B cell (primary cell): ENCODE measurements around the gene AURKA. TPM values are rescaled to one million over a fixed set of nuclear protein-coding genes. Genes with fewer than 3 reads are reported as not detected.

Experiments used
- ATAC-seq: fragments of 200-7000 bp; cut with Tn5 transposase; one replicate; pipeline ENCODE4 v1.10.0; 2021; ENCODE audit warnings: low read depth, mild to moderate bottlenecking, moderate number of reproducible peaks, moderate library complexity
- CTCF ChIA-PET: fragments of 350-600 bp; sonication (Branson Sonifier 250); formaldehyde crosslinking; loops from one replicate; lab custom pipeline; 2021; ENCODE audit warnings: antibody characterized with exemption, inconsistent platforms; lab: Charles Lee
- POLR2A ChIA-PET: fragments of 350-600 bp; sonication (Branson Sonifier 250); formaldehyde crosslinking; loops from one replicate; lab custom pipeline; 2021; ENCODE audit warnings: antibody characterized with exemption; lab: Charles Lee
- DNase-seq: peaks from one replicate; pipeline ENCODE4 v3.0.0; 2013
- H2AFZ ChIP-seq: 2 replicates; pipeline ENCODE4 v1.6.1; 2012; ENCODE audit warnings: mild to moderate bottlenecking, low read depth, low read length; ENCODE audit not compliant: insufficient read depth, poor library complexity, severe bottlenecking
- H3K27ac ChIP-seq, 2 donors: 1 replicate in 1 of 2; 2 replicates in 1 of 2; pipeline ENCODE4 v1.5.1; 2012 to 2013; ENCODE audit warnings: low read length in 2 of 2, mild to moderate bottlenecking in 2 of 2, moderate library complexity in 1 of 2
- H3K27me3 ChIP-seq, 4 experiments: fragments of 200-600 bp in 1 of 4; sonication (generic) in 1 of 4; replicated peaks in 1 of 4; 1 replicate in 2 of 4; 2 replicates in 2 of 4; pipeline versions ENCODE4 v1.6.1 to v1.7.0; 2013 to 2016; ENCODE audit warnings: low read length in 3 of 4, mild to moderate bottlenecking in 2 of 4, mixed read lengths in 1 of 4, moderate library complexity in 1 of 4; ENCODE audit not compliant: insufficient read depth in 4 of 4, control insufficient read depth in 3 of 4; ENCODE audit errors: control extremely low read depth in 1 of 4
- H3K36me3 ChIP-seq, 2 experiments: replicated peaks in 1 of 2; 1 replicate in 1 of 2; 2 replicates in 1 of 2; pipeline versions ENCODE4 v1.6.1 to v1.7.1; 2013; ENCODE audit warnings: low read length in 1 of 2; ENCODE audit not compliant: insufficient read depth in 2 of 2, control insufficient read depth in 1 of 2; ENCODE audit errors: control extremely low read depth in 1 of 2, extremely low read depth in 1 of 2
- H3K4me1 ChIP-seq, 2 donors: fragments of 200-600 bp in 1 of 2; sonication (generic) in 1 of 2; 1 replicate in 1 of 2; 2 replicates in 1 of 2; pipeline versions ENCODE4 v1.5.1 to v1.6.1; 2013 to 2017; ENCODE audit warnings: low read length in 2 of 2; ENCODE audit not compliant: control insufficient read depth in 2 of 2, insufficient read depth in 2 of 2
- H3K4me2 ChIP-seq: replicated peaks from 2 replicates; pipeline ENCODE3; 2012; ENCODE audit warnings: mild to moderate bottlenecking, low read depth, low read length; ENCODE audit not compliant: poor library complexity, severe bottlenecking
- H3K4me3 ChIP-seq, 5 experiments: fragments of 200-600 bp in 1 of 5; sonication (generic) in 1 of 5; 1 replicate in 3 of 5; 2 replicates in 2 of 5; pipeline versions ENCODE4 v1.5.1 to v1.7.0; 2011 to 2016; ENCODE audit warnings: low read length in 4 of 5, mild to moderate bottlenecking in 4 of 5, low read depth in 2 of 5, control low read depth in 1 of 5, moderate library complexity in 1 of 5; ENCODE audit not compliant: insufficient read depth in 1 of 5; ENCODE audit errors: control extremely low read depth in 1 of 5, extremely low read depth in 1 of 5
- H3K79me2 ChIP-seq: fragments of 200-600 bp; sonication (generic); one replicate; pipeline ENCODE4 v1.6.0; 2016; ENCODE audit warnings: low read length; ENCODE audit not compliant: control insufficient read depth, insufficient read depth
- H3K9ac ChIP-seq: fragments of 200-600 bp; sonication (generic); 2 replicates; pipeline ENCODE4 v1.6.1; 2017; ENCODE audit warnings: mild to moderate bottlenecking, low read length, moderate library complexity
- H3K9me3 ChIP-seq, 3 donors: one replicate each; pipeline versions ENCODE4 v1.6.1 to v1.7.1; 2013; ENCODE audit warnings: low read length in 2 of 3; ENCODE audit not compliant: control insufficient read depth in 2 of 3, insufficient read depth in 1 of 3; ENCODE audit errors: control extremely low read depth in 1 of 3
- H4K20me1 ChIP-seq: 2 replicates; pipeline ENCODE4 v1.6.0; 2012; ENCODE audit warnings: mild to moderate bottlenecking, low read length; ENCODE audit not compliant: insufficient read depth, control insufficient read depth, poor library complexity, severe bottlenecking
- H3K27ac Mint-ChIP-seq: one replicate; pipeline ENCODE4 v1.8.0; 2021; ENCODE audit warnings: mixed read lengths
- H3K27me3 Mint-ChIP-seq: one replicate; pipeline ENCODE4 v1.8.0; 2021; ENCODE audit warnings: mixed read lengths
- H3K4me1 Mint-ChIP-seq: one replicate; pipeline ENCODE4 v1.8.0; 2021; ENCODE audit warnings: mixed read lengths
- H3K4me3 Mint-ChIP-seq: one replicate; pipeline ENCODE4 v1.8.0; 2021; ENCODE audit warnings: mixed read lengths
- H3K9me3 Mint-ChIP-seq: one replicate; pipeline ENCODE4 v1.8.0; 2022; ENCODE audit warnings: mixed read lengths; ENCODE audit not compliant: insufficient read depth
- EZH2 ChIP-seq: IDR thresholded peaks from 2 replicates; pipeline ENCODE4 v1.6.1; 2012; ENCODE audit warnings: borderline replicate concordance, low read depth, mild to moderate bottlenecking, moderate library complexity, low read length; ENCODE audit not compliant: insufficient read depth, poor library complexity, severe bottlenecking
- WGBS: methylation state at CpG from one replicate; pipeline ENCODE4 v1.1.5; 2013; ENCODE audit warnings: missing lambda C conversion rate; ENCODE audit not compliant: insufficient coverage; 5-methylcytosine and 5-hydroxymethylcytosine counted together
- intact Hi-C: fragments of 100-400 bp; cut with micrococcal nuclease; formaldehyde crosslinking; loops from one replicate; pipeline ENCODE4 v1.10.0; 2022
- polyA plus RNA-seq: library from polyadenylated mRNA; depleted of rRNA; stranded (reverse); fragments of >200 nt; gene quantifications from 2 replicates; pipeline ENCODE4 v1.2.3, GENCODE V29; 2012
- total RNA-seq, 2 donors: library from RNA; stranded (reverse); fragments of 120-200 nt in 1 of 2; gene quantifications; 1 replicate in 1 of 2; 2 replicates in 1 of 2; pipeline versions ENCODE4 v1.2.3 to v1.2.4, GENCODE V29; 2013 to 2022
- TF ChIP-seq, protein P1 (sequence below): fragments of 200-600 bp; IDR thresholded peaks from one replicate; pipeline ENCODE4 v1.8.0; 2022; ENCODE audit warnings: antibody characterized with exemption, mild to moderate bottlenecking

Gene AURKA
- total and polyA plus RNA-seq, 2 donors (not counting 1 experiment from before 2014, with no cell fraction given) = 0.86 to 3.9 TPM

DNA sequence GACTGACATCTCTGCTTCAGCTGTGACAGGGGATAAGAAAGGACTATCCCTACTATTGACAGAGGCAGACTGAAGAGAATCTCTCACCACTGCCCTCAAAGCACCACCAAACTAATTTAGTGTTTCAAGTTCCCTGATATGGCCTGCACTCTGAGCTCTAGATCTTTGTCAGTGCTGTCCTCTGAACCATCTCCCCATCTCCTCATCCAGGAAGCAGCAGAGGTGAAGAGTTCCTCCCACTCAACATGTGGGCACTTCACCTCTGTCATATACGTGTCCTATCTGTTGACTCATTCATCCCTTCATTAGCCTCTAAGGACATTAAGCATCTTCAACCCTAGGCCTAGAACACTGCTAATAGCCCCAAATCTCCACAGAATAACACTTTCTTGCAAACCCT lies 19.2 kb downstream of the AURKA start:
- peaks cover 2 to 6% of the 10 kb centered on the region in 2 experiments for H3K36me3 ChIP-seq
- no peak overlapping the region for H3K9ac ChIP-seq
- H3K4me3 Mint-ChIP-seq = no peak overlapping the region
- H3K9me3 ChIP-seq = no peaks in the 10 kb centered on the region
- WGBS = 80% methylated on average over 1 of the region's 1 CpG
- H3K27me3 Mint-ChIP-seq = no peaks in the 10 kb centered on the region
- ChIA-PET POLR2A (no interaction called here), CTCF (no interaction called here)
- TF ChIP-seq, protein P1, sequence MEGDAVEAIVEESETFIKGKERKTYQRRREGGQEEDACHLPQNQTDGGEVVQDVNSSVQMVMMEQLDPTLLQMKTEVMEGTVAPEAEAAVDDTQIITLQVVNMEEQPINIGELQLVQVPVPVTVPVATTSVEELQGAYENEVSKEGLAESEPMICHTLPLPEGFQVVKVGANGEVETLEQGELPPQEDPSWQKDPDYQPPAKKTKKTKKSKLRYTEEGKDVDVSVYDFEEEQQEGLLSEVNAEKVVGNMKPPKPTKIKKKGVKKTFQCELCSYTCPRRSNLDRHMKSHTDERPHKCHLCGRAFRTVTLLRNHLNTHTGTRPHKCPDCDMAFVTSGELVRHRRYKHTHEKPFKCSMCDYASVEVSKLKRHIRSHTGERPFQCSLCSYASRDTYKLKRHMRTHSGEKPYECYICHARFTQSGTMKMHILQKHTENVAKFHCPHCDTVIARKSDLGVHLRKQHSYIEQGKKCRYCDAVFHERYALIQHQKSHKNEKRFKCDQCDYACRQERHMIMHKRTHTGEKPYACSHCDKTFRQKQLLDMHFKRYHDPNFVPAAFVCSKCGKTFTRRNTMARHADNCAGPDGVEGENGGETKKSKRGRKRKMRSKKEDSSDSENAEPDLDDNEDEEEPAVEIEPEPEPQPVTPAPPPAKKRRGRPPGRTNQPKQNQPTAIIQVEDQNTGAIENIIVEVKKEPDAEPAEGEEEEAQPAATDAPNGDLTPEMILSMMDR = no peak
- TF ChIP-seq EZH2 = no peak
- ATAC-seq = no peak
- no peak overlapping the region for H2AFZ ChIP-seq
- H3K27ac ChIP-seq = no peak overlapping the region
- H4K20me1 ChIP-seq = no peaks in the 10 kb centered on the region
- H3K27me3 ChIP-seq = no peaks in the 10 kb centered on the region
- H3K9me3 Mint-ChIP-seq = no peaks in the 10 kb centered on the region
- intact Hi-C loops = no loop called here
- H3K4me1 ChIP-seq = no peaks in the 10 kb centered on the region
- no peak for DNase-seq
- H3K4me1 Mint-ChIP-seq = peaks cover 2% of the 10 kb centered on the region
- H3K4me3 ChIP-seq = no peak overlapping the region
- H3K4me2 ChIP-seq = no peak overlapping the region
- no peak overlapping the region for H3K27ac Mint-ChIP-seq
- no peaks in the 10 kb centered on the region for H3K79me2 ChIP-seq

DNA sequence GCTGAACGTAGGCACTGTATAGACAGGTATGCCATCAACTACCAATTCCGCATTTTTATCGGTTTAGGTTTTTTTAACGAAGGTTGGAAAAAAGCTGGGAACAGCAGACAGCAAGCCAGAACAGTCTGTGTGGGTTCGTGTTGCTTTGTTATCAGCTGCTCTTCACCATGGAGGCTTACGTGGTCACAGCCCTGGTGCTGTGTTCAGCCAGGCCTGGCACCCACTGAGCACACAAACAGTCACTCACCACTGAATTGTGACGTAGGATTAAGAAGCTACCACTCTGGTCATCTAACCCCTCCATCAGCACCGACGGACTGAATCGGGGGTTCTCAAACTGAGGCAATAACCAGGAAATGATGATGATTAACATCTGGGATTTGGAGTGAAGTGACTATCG lies 20.0 kb downstream of the AURKA start:
- intact Hi-C loops = no loop called here
- H3K4me1 ChIP-seq = no peaks in the 10 kb centered on the region
- WGBS = 96% methylated on average over 6 of the region's 11 CpGs
- no peak overlapping the region for H3K27ac ChIP-seq
- Mint-ChIP-seq H3K4me1 (peaks cover 2% of the 10 kb centered on the region), H3K9me3 (no peaks in the 10 kb centered on the region), H3K27me3 (no peaks in the 10 kb centered on the region), H3K4me3 (no peak overlapping the region), H3K27ac (no peak overlapping the region)
- ATAC-seq (no peak), DNase-seq (no peak)
- no peaks in the 10 kb centered on the region for H3K9me3 ChIP-seq
- TF ChIP-seq, protein P1 = no peak
- TF ChIP-seq EZH2 = no peak
- no peaks in the 10 kb centered on the region for H4K20me1 ChIP-seq
- H3K9ac ChIP-seq = no peak overlapping the region
- no peak overlapping the region for H3K4me2 ChIP-seq
- no peak overlapping the region for H2AFZ ChIP-seq
- ChIA-PET POLR2A (no interaction called here), CTCF (interaction anchor here (1.1 kb wide), 1 partner anchor 133 kb away, joined by 3 read pairs; no protein-coding TSS in a partner anchor)
- peaks cover 2 to 6% of the 10 kb centered on the region in 2 experiments for H3K36me3 ChIP-seq
- H3K79me2 ChIP-seq = no peaks in the 10 kb centered on the region
- H3K4me3 ChIP-seq = no peak overlapping the region
- no peaks in the 10 kb centered on the region for H3K27me3 ChIP-seq
